Thyroid gland (tissue), 4 donors: Measurements from ENCODE around the gene USP6NL. TPM values are rescaled to one million over a fixed set of nuclear protein-coding genes. Genes with fewer than 3 reads are reported as not detected.

Experiments used
- DNase-seq, 2 donors: peaks; one replicate each; pipeline ENCODE4 v3.0.0-alpha.2; 2019
- H3K27ac ChIP-seq, 3 donors: fragments of 200-600 bp; sonication (generic); 1 replicate in 2 of 3; 2 replicates in 1 of 3; pipeline ENCODE4 v1.5.1; 2016 to 2019; ENCODE audit warnings: mild to moderate bottlenecking in 1 of 3, moderate library complexity in 1 of 3
- H3K27me3 ChIP-seq: fragments of 200-600 bp; sonication (generic); one replicate; pipeline ENCODE4 v1.5.1; 2019
- H3K36me3 ChIP-seq, 2 donors: fragments of 200-600 bp; sonication (generic); one replicate each; pipeline ENCODE4 v1.5.1; 2016 to 2019
- H3K4me1 ChIP-seq, 2 donors: fragments of 200-600 bp; sonication (generic); one replicate each; pipeline ENCODE4 v1.5.1; 2017 to 2019
- H3K4me3 ChIP-seq, 3 donors: fragments of 200-600 bp; sonication (generic); replicated peaks in 1 of 3; 1 replicate in 2 of 3; 2 replicates in 1 of 3; pipeline ENCODE4 v1.5.1; 2016; ENCODE audit warnings: mild to moderate bottlenecking in 1 of 3
- H3K9me3 ChIP-seq: fragments of 200-600 bp; sonication (generic); one replicate; pipeline ENCODE4 v1.5.1; 2017
- POLR2A ChIP-seq, 2 donors: fragments of 450-650 bp; IDR thresholded peaks; one replicate each; pipeline ENCODE4 v1.6.1; 2017; ENCODE audit warnings: antibody characterized with exemption in 2 of 2, mild to moderate bottlenecking in 2 of 2, moderate library complexity in 1 of 2
- WGBS, 2 donors: methylation state at CpG; one replicate each; pipeline ENCODE4 v1.1.5; 2017; 5-methylcytosine and 5-hydroxymethylcytosine counted together
- intact Hi-C: fragments of 100-400 bp; cut with DNase I; formaldehyde crosslinking; loops from one replicate; pipeline ENCODE4 v1.15.1; 2023
- total RNA-seq, 4 donors: library from RNA; depleted of rRNA; stranded (reverse); fragments of >200 nt; gene quantifications; one replicate each; pipeline ENCODE4 v1.2.3, GENCODE V29; 2016
- TF ChIP-seq, protein P1 (sequence below), 6 experiments: fragments of 200-600 bp in 3 of 6; fragments of 450-650 bp in 3 of 6; sonication (generic) in 3 of 6; IDR thresholded peaks; one replicate each; pipeline ENCODE4 v1.5.1; 2016 to 2019; ENCODE audit warnings: antibody characterized with exemption in 6 of 6, mild to moderate bottlenecking in 2 of 6, inconsistent platforms in 1 of 6, moderate library complexity in 1 of 6

The USP6NL gene
- total RNA-seq, 4 donors from 2014 or later = 16.7 to 24.3 (median 17.8) TPM

DNA sequence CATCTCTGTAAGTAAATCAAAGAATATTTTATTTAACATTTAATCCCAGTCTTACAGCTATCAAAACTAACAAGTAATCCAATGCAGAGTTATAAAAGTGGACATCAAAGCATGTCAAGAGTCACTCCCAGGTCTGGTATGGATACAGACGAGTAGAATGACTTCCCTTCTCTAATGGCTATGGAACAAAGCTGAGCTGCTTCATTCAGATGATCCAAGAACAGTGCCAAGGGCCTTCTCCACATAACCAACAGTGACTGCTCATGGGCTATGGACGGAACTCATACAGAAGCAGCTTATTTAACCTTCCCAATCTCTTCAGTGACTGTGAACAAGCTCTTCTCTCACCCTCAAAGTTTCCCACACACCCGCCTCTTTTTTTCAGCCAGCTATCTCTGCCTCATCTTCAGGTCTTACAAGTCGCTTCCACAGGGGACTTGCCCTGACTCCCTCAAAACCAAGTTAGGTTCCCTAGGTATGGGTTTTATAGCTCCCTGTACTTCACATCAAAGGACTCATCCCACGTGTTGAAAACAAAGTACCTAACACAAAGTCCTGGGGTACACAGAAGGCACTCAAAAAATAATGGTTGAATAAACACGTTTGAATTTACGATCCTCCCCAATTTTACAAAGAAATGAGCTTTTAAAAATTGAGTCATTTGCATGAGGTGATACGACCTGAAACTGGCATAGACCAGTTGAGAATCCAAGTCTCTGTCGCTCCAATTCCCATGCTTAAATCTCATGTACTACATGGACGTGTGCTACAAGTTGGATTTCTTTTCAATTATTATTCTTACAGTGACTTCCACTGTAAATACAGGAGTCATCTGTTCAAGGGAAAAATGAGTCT, 3.1 kb downstream of the USP6NL start:
- no peaks in the 10 kb centered on the region for H3K9me3 ChIP-seq
- H3K27me3 ChIP-seq = no peaks in the 10 kb centered on the region
- peaks cover 6 to 12% of the 10 kb centered on the region in 2 donors for H3K4me1 ChIP-seq
- no peak overlapping the region for H3K27ac ChIP-seq
- WGBS, 2 donors = 85 to 86% methylated on average over 10 of the region's 10 CpGs
- no peak for DNase-seq
- H3K4me3 ChIP-seq = no peak overlapping the region
- intact Hi-C loops = no loop called here
- TF ChIP-seq POLR2A (IDR thresholded peaks at IDR 0.05) = no peak
- TF ChIP-seq, protein P1, sequence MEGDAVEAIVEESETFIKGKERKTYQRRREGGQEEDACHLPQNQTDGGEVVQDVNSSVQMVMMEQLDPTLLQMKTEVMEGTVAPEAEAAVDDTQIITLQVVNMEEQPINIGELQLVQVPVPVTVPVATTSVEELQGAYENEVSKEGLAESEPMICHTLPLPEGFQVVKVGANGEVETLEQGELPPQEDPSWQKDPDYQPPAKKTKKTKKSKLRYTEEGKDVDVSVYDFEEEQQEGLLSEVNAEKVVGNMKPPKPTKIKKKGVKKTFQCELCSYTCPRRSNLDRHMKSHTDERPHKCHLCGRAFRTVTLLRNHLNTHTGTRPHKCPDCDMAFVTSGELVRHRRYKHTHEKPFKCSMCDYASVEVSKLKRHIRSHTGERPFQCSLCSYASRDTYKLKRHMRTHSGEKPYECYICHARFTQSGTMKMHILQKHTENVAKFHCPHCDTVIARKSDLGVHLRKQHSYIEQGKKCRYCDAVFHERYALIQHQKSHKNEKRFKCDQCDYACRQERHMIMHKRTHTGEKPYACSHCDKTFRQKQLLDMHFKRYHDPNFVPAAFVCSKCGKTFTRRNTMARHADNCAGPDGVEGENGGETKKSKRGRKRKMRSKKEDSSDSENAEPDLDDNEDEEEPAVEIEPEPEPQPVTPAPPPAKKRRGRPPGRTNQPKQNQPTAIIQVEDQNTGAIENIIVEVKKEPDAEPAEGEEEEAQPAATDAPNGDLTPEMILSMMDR (IDR thresholded peaks at IDR 0.05) = no peak
- no peaks in the 10 kb centered on the region for H3K36me3 ChIP-seq

DNA sequence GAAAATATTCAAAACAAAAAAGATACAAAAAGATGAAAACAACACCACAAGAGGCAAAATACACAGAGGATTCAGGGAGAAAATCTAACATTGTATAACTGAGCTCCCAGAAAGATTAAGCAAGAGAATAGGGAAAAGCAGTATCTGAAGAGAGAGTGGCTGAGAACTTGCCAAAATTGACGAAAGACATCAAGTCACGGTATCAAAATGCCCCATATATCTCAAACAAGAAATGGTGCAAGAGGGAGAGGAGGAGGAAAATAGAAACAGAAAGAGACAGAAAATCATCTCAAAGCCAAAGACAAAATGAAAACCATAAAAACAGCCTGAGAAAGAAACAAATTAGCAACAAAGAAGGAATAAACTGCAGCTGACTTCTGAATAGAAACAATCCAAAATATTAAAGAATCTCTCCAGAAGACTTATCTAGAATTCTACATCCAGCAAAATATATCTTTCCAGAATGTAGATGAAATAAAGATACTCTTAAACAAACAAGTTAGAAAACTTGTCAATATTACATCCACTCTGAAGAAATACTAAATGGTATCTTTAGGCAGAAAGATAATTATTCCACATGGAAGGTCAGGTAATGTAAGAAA, 5.5 kb downstream of the USP6NL start:
- 88 to 95% methylated on average over 2 of the region's 2 CpGs for WGBS, 2 donors
- Histone ChIP-seq H3K27ac (no peak overlapping the region), H3K4me1 (peaks cover 6 to 18% of the 10 kb centered on the region in 2 donors), H3K27me3 (no peaks in the 10 kb centered on the region), H3K36me3 (no peaks in the 10 kb centered on the region), H3K4me3 (no peak overlapping the region), H3K9me3 (no peaks in the 10 kb centered on the region)
- no peak for DNase-seq
- TF ChIP-seq, protein P1 (IDR thresholded peaks at IDR 0.05) = no peak
- no peak for TF ChIP-seq POLR2A (IDR thresholded peaks at IDR 0.05)
- intact Hi-C loops = no loop called here

DNA sequence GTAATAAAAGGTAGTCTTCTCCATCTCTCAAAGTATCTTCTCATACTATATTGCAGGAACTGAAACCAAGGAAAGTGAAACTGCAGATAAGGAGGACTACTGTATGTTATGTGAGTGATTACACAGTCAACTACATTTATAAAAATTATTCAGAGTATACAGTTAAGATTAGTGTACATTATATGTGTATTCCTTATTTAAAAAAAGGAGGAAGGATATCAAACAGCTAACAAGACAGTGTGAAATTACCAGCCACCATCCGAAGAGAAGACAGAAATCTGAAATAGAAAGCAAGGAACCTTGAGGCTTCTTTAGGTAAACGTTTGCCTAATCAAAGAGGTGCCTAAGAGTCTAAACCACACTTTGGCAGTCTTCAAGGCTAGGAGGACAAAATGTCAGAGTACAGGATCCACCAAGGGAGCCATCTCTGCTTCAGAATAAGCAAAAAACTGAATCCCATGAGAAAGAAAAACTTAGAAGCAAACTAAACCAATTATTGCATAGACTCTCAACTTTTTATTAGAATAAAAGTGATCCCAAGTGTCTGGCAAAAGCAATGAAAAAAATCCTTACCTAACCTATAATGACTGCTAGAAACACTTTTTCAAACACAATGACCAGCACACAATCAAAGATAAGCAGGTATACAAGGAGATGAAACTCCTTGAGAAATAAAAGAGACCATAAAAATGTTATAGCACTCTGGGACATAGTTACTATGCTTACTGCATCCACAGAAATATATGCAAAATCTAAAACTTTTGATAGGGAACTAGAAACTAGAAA, 6.4 kb downstream of the USP6NL start:
- peaks cover 3 to 15% of the 10 kb centered on the region in 2 donors for H3K4me1 ChIP-seq
- H3K4me3 ChIP-seq = no peak overlapping the region
- no peaks in the 10 kb centered on the region for H3K27me3 ChIP-seq
- intact Hi-C loops = no loop called here
- H3K27ac ChIP-seq = no peak overlapping the region
- 63 to 64% methylated on average over 2 of the region's 2 CpGs for WGBS, 2 donors
- DNase-seq = no peak
- no peaks in the 10 kb centered on the region for H3K36me3 ChIP-seq
- TF ChIP-seq, protein P1 (IDR thresholded peaks at IDR 0.05) = no peak
- TF ChIP-seq POLR2A (IDR thresholded peaks at IDR 0.05) = no peak
- H3K9me3 ChIP-seq = no peaks in the 10 kb centered on the region

DNA sequence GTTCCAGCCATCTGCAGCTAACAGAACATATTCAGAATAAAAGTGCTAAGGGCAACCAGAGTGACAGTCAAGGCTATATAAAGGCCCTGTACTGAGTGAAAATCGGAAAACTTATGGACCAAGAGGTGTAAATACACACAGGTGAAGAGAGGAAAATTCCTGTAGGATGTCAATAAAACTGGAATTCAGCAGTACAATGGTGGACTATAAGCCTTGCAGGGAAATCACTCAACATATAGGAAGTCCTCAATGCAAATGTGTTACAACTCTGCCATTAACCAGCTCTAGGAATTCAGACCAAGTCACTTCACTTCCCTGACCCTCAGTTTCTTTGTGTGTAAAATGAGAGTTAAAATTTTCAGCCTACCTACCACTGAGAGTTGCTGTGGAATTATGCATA, 7.7 kb downstream of the USP6NL start:
- H3K4me3 ChIP-seq = no peak overlapping the region
- H3K27ac ChIP-seq = no peak overlapping the region
- DNase-seq = no peak
- intact Hi-C loops = no loop called here
- H3K9me3 ChIP-seq = no peaks in the 10 kb centered on the region
- 94 to 95% methylated on average over 1 of the region's 1 CpG for WGBS, 2 donors
- no peaks in the 10 kb centered on the region for H3K36me3 ChIP-seq
- H3K4me1 ChIP-seq = peaks cover 2 to 6% of the 10 kb centered on the region in 2 donors
- H3K27me3 ChIP-seq = no peaks in the 10 kb centered on the region
- no peak for TF ChIP-seq POLR2A (IDR thresholded peaks at IDR 0.05)
- TF ChIP-seq, protein P1 (IDR thresholded peaks at IDR 0.05) = no peak
